Ovary (tissue), 9 donors: Measurements from ENCODE around the gene RBM25. TPM values are rescaled to one million over a fixed set of nuclear protein-coding genes. Genes with fewer than 3 reads are reported as not detected.

Source experiments
- DNase-seq, 5 donors: peaks; one replicate each; pipeline ENCODE4 v3.0.0-alpha.2; 2019 to 2020
- H3K27ac ChIP-seq, 2 donors: fragments of 200-600 bp; one replicate each; pipeline versions ENCODE4 v1.5.1 to v1.8.0; 2019 to 2022
- H3K27me3 ChIP-seq: fragments of 200-600 bp; one replicate; pipeline ENCODE4 v1.8.0; 2022
- H3K36me3 ChIP-seq: fragments of 200-600 bp; sonication (generic); one replicate; pipeline ENCODE4 v1.5.1; 2019
- H3K4me1 ChIP-seq: one replicate; pipeline ENCODE4 v1.8.1; 2013; ENCODE audit warnings: mild to moderate bottlenecking, moderate library complexity; ENCODE audit not compliant: insufficient read depth
- H3K4me3 ChIP-seq: fragments of 200-600 bp; sonication (generic); one replicate; pipeline ENCODE4 v1.5.1; 2017
- H3K9me3 ChIP-seq, 2 donors: fragments of 200-600 bp in 1 of 2; sonication (generic) in 1 of 2; one replicate each; pipeline versions ENCODE4 v1.5.1 to v1.8.1; 2013 to 2019; ENCODE audit warnings: mild to moderate bottlenecking in 1 of 2, moderate library complexity in 1 of 2
- EP300 ChIP-seq: sonication (generic); formaldehyde crosslinking; IDR thresholded peaks from one replicate; pipeline ENCODE4 v1.6.1; 2017; ENCODE audit warnings: antibody characterized with exemption
- POLR2A ChIP-seq: fragments of 450-650 bp; IDR thresholded peaks from one replicate; pipeline ENCODE4 v1.6.1; 2017; ENCODE audit warnings: antibody characterized with exemption, mild to moderate bottlenecking, moderate library complexity
- WGBS, 3 donors: extraction: QIAGEN DNeasy Blood & Tissue Kit in 1 of 3; methylation state at CpG; one replicate each; pipeline versions ENCODE4 v1.1.5 to v1.1.7; 2013 to 2017; 5-methylcytosine and 5-hydroxymethylcytosine counted together
- intact Hi-C, 4 donors: fragments of 100-400 bp; cut with DNase I; formaldehyde crosslinking; loops; one replicate each; pipeline versions ENCODE4 v1.11.0 to v1.15.1; 2022 to 2023
- polyA plus RNA-seq, 2 donors: library from polyadenylated mRNA; stranded (reverse); fragments of 200-250 nt in 1 of 2; fragments of 350-450 nt in 1 of 2; fragmentation: Illumina TruSeq in 1 of 2; extraction: RNeasy Lipid Tissue Mini Kit (QIAGEN cat#74804) in 1 of 2; gene quantifications; one replicate each; pipeline ENCODE4 v1.2.3, GENCODE V29; 2013 to 2014
- total RNA-seq, 7 donors: library from RNA; depleted of rRNA in 2 of 7; stranded (reverse); fragments of >200 nt in 2 of 7; fragmentation: NEBNext Ultra II Directional in 3 of 7; extraction: Animal tissue kit (Norgen Biotek cat#: 25700) in 3 of 7; gene quantifications; one replicate each; pipeline versions ENCODE4 v1.1.0 to v1.2.4, GENCODE V29; 2016 to 2023
- TF ChIP-seq, protein P1 (sequence below), 3 donors: fragments of 450-650 bp in 2 of 3; fragments of 200-600 bp in 1 of 3; IDR thresholded peaks; one replicate each; pipeline versions ENCODE4 v1.5.1 to v1.8.0; 2016 to 2022; ENCODE audit warnings: antibody characterized with exemption in 3 of 3, mild to moderate bottlenecking in 1 of 3
- donor health status: DM: no; HTN: no; CAD: no; lungs with moderate emphysema.
- donor health status: DM: no; HTN: no; CAD: no.
- donor health status: Bipolar disorder and iron deficiency.
- donor health status: DM: yes; HTN: yes; CAD: no.
- donor health status: DM: no; HTN: no; CAD: no.
- donor health status: DM: yes; HTN: yes; CAD: no.

Gene RBM25
- total and polyA plus RNA-seq, 9 donors = 29.1 to 81.0 (median 61.1) TPM

GRCh38 chr14:73100334-73100733 lies 42.0 kb downstream of the RBM25 start:
- Histone ChIP-seq H3K36me3 (no peaks in the 10 kb centered on the region), H3K4me3 (no peak overlapping the region), H3K9me3 (no peaks in the 10 kb centered on the region), H3K27me3 (no peaks in the 10 kb centered on the region), H3K27ac (no peak overlapping the region), H3K4me1 (no peaks in the 10 kb centered on the region)
- WGBS, 3 donors = 86 to 94% (median 91%) methylated on average over 4 of the region's 4 CpGs
- intact Hi-C loops = no loop called here
- TF ChIP-seq EP300 (no peak), POLR2A (no peak)
- TF ChIP-seq, protein P1, sequence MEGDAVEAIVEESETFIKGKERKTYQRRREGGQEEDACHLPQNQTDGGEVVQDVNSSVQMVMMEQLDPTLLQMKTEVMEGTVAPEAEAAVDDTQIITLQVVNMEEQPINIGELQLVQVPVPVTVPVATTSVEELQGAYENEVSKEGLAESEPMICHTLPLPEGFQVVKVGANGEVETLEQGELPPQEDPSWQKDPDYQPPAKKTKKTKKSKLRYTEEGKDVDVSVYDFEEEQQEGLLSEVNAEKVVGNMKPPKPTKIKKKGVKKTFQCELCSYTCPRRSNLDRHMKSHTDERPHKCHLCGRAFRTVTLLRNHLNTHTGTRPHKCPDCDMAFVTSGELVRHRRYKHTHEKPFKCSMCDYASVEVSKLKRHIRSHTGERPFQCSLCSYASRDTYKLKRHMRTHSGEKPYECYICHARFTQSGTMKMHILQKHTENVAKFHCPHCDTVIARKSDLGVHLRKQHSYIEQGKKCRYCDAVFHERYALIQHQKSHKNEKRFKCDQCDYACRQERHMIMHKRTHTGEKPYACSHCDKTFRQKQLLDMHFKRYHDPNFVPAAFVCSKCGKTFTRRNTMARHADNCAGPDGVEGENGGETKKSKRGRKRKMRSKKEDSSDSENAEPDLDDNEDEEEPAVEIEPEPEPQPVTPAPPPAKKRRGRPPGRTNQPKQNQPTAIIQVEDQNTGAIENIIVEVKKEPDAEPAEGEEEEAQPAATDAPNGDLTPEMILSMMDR (IDR thresholded peaks at IDR 0.05) = no peak
- no peak for DNase-seq

DNA sequence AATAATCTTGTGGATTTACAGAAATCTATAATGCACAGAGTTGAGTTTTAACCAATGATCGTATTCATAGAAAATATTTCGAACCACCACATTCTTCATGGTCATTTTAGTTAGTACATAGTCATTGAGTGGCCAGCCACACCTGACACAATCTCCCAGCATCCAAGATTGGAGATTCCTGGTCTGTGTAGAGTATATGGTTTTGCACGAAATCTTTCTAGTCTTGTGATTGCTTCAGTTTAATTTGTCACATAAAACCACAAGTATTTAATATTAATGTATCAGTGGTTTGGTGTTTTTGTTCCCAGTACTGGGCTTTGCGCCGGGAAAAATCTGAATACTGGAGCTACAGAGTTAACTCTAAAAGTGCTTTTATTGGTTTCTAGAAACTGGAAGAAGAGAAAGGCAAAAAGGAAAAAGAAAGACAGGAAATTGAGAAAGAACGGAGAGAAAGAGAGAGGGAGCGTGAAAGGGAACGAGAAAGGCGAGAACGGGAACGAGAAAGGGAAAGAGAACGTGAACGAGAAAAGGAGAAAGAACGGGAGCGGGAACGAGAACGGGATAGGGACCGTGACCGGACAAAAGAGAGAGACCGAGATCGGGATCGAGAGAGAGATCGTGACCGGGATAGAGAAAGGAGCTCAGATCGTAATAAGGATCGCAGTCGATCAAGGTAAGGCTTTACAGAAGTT lies 44.6 kb downstream of the RBM25 start:
- no peaks in the 10 kb centered on the region for H3K27me3 ChIP-seq
- intact Hi-C loops = no loop called here
- H3K9me3 ChIP-seq = no peaks in the 10 kb centered on the region
- no peak for DNase-seq
- H3K27ac ChIP-seq = no peak overlapping the region
- H3K36me3 ChIP-seq = no peaks in the 10 kb centered on the region
- WGBS, 3 donors = 92 to 94% (median 92%) methylated on average over 27 of the region's 27 CpGs
- H3K4me3 ChIP-seq = no peak overlapping the region
- H3K4me1 ChIP-seq = no peaks in the 10 kb centered on the region
- TF ChIP-seq EP300 (no peak), POLR2A (no peak)
- TF ChIP-seq, protein P1 (IDR thresholded peaks at IDR 0.05) = no peak

- Histone ChIP-seq H3K36me3 (no peaks in the 10 kb centered on the region), H3K4me1 (no peaks in the 10 kb centered on the region), H3K27ac (no peak overlapping the region), H3K4me3 (no peak overlapping the region), H3K27me3 (no peaks in the 10 kb centered on the region), H3K9me3 (no peaks in the 10 kb centered on the region)
- intact Hi-C loops = no loop called here
- no peak for TF ChIP-seq EP300
- TF ChIP-seq, protein P1 (IDR thresholded peaks at IDR 0.05) = no peak
- TF ChIP-seq POLR2A = no peak
- WGBS, 3 donors = 84 to 92% (median 90%) methylated on average over 3 of the region's 3 CpGs
- no peak for DNase-seq
Observed at GRCh38 chr14:73105050-73105449, 46.7 kb downstream of the RBM25 start.

DNA sequence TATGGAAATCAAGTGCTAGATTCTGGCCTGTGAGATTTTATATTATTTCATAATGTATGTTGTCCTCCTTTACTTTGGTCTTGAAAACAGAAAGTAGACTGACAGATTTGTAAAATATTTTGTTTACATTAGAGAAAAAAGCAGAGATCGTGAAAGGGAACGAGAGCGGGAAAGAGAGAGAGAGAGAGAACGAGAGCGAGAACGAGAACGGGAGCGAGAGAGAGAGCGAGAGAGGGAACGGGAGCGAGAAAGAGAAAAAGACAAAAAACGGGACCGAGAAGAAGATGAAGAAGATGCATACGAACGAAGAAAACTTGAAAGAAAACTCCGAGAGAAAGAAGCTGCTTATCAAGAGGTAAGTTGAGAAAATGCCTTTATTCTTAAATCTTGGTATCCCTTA lies 47.4 kb downstream of the RBM25 start:
- 93 to 96% (median 95%) methylated on average over 16 of the region's 16 CpGs for WGBS, 3 donors
- no peak overlapping the region for H3K27ac ChIP-seq
- intact Hi-C loops = no loop called here
- no peak for DNase-seq
- H3K9me3 ChIP-seq = no peaks in the 10 kb centered on the region
- no peak overlapping the region for H3K4me3 ChIP-seq
- no peaks in the 10 kb centered on the region for H3K27me3 ChIP-seq
- TF ChIP-seq, protein P1 (IDR thresholded peaks at IDR 0.05) = no peak
- no peak for TF ChIP-seq EP300
- H3K36me3 ChIP-seq = no peaks in the 10 kb centered on the region
- H3K4me1 ChIP-seq = no peaks in the 10 kb centered on the region
